HUES6 (cell line): ENCODE measurements around the gene ERVK3-1.
A peak's percentile ranks its signal among the peaks of the same experiment; 100 is the strongest.

Experiments used
- H3K27ac ChIP-seq: 2 replicates; pipeline ENCODE4 v1.7.0; 2013; ENCODE audit warnings: low read depth, mild to moderate bottlenecking, low read length, inconsistent platforms
- H3K27me3 ChIP-seq: 2 replicates; pipeline ENCODE4 v1.6.1; 2013; ENCODE audit warnings: low read length; ENCODE audit not compliant: control insufficient read depth, insufficient read depth
- H3K36me3 ChIP-seq: 2 replicates; pipeline ENCODE4 v1.6.1; 2013; ENCODE audit warnings: low read length; ENCODE audit not compliant: control insufficient read depth, insufficient read depth
- H3K4me1 ChIP-seq: 2 replicates; pipeline ENCODE4 v1.6.1; 2013; ENCODE audit warnings: low read length; ENCODE audit not compliant: control insufficient read depth, insufficient read depth
- H3K4me3 ChIP-seq: 2 replicates; pipeline ENCODE4 v1.5.1; 2013; ENCODE audit warnings: low read depth, low read length
- H3K9ac ChIP-seq: one replicate; pipeline ENCODE4 v1.6.1; 2013; ENCODE audit warnings: mild to moderate bottlenecking, low read length
- H3K9me3 ChIP-seq: 2 replicates; pipeline ENCODE4 v1.6.1; 2013; ENCODE audit warnings: low read depth, low read length; ENCODE audit not compliant: control insufficient read depth, insufficient read depth

Gene ERVK3-1

DNA sequence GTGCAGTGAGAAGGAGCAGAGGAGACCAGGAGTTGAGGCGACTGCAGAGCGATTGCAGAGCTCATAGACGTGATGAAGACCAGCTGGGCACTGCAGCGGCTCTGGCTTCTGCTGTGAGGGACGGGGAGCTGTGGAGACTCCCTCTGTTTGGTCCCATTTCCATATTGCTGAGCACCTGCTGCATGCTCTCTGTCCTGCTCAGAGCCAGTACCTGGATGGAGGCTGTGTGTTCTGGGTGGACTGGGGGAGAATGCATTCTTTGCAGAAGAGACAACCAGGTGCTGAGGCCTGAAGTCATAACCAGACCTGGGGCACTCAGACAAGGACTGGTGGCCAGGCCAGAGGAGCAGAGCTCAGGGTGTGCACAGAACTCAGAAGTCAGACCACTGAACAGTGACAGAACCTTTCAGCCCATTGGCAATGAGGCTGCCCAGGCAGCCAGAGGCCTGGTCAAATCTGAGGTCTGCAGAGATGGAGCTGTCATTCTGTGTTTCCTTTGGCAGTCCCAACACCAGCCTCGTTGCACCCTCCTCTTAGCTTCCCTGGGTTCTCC lies 49.4 kb downstream of the ERVK3-1 start:
- no peaks in the 10 kb centered on the region; the same call in 1 of the 2 replicates for H3K36me3 ChIP-seq
- no peaks in the 10 kb centered on the region for H3K9me3 ChIP-seq
- no peaks in the 10 kb centered on the region; the same call in 1 of the 2 replicates for H3K27me3 ChIP-seq
- peaks cover 8% of the 10 kb centered on the region for H3K4me1 ChIP-seq
- H3K9ac ChIP-seq, result no peak overlapping the region
- H3K4me3 ChIP-seq, result no peak overlapping the region
- H3K27ac ChIP-seq, result no peak overlapping the region

DNA sequence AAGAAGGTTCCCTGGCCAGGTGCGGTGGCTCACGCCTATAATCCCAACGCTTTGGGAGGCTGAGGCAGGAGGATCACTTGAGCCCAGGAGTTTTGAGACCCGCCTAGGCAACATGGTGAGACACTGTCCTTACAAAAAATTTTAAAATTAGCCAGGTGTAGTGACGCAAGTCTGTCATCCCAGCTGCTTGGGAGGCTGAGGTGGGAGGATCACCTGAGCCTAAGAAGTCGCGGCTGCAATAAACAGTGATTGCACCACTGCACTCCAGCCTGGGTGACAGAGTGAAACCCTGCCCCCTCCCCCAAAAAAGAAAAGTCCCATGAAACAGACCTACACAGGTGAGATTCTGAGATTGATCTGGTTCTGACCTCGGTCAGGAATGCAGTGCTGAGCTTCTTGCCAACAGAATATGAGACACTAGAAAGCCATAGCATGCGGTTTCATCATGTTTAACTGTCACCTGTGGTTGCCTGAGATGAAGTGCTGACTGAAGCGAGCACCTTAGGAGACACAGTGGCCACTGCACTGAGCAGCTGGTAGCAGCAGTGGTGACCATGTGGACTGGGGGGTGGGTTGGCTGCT lies 50.1 kb downstream of the ERVK3-1 start:
- no peak overlapping the region for H3K4me3 ChIP-seq
- H3K9me3 ChIP-seq, result no peaks in the 10 kb centered on the region

DNA sequence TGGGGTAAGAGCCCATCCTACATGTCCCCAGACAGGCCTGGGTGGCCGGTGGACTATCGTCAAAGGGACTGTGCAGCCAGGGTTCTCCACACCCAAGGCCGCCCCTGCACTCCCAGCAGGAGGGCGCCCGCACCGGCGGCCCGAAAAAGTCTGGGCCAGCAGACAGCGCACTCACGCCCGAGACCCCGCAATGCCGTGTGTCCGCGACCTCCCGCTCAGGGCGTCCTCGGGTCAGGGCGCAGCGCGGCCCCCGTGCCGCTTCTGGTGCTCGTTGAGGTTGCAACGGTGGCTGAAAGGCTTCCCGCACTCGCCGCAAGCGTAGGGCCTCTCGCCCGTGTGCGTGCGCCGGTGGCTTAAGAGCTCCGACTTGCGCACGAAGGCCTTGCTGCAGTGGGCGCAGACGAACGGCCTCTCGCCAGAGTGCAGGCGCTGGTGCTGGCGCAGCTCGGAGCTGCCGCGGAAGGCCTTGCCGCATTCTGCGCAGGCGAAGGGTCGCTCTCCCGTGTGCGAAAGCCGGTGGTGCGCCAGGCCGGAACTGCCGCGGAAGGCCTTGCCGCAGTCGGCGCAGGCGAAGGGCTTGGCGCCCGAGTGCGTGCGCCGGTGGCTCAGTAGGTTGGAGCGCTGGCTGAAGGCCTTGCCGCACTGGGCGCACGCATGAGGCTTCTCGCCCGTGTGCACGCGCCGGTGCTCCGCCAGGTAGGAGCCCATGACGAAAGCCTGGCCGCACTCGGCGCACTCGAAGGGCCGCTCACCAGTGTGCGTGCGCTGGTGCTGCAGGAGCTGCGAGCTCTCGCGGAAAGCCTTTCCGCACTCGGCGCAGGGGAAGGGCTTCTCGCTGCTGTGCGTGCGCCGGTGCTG lies 51.0 kb downstream of the ERVK3-1 start:
- Histone ChIP-seq H3K36me3 (no peaks in the 10 kb centered on the region; the same call in 1 of the 2 replicates), H3K4me3 (peak overlapping the region; percentile 10; the same call in 1 of the 2 replicates), H3K9me3 (no peaks in the 10 kb centered on the region), H3K9ac (no peak overlapping the region), H3K4me1 (peaks cover 8% of the 10 kb centered on the region), H3K27me3 (no peaks in the 10 kb centered on the region; the same call in 1 of the 2 replicates), H3K27ac (no peak overlapping the region)

More for the DNA sequence above, 50.1 kb downstream of the ERVK3-1 start:
- no peak overlapping the region for H3K27ac ChIP-seq
- no peaks in the 10 kb centered on the region; the same call in 1 of the 2 replicates for H3K27me3 ChIP-seq
- no peak overlapping the region for H3K9ac ChIP-seq
- peaks cover 8% of the 10 kb centered on the region for H3K4me1 ChIP-seq
- H3K36me3 ChIP-seq, result no peaks in the 10 kb centered on the region; the same call in 1 of the 2 replicates

DNA sequence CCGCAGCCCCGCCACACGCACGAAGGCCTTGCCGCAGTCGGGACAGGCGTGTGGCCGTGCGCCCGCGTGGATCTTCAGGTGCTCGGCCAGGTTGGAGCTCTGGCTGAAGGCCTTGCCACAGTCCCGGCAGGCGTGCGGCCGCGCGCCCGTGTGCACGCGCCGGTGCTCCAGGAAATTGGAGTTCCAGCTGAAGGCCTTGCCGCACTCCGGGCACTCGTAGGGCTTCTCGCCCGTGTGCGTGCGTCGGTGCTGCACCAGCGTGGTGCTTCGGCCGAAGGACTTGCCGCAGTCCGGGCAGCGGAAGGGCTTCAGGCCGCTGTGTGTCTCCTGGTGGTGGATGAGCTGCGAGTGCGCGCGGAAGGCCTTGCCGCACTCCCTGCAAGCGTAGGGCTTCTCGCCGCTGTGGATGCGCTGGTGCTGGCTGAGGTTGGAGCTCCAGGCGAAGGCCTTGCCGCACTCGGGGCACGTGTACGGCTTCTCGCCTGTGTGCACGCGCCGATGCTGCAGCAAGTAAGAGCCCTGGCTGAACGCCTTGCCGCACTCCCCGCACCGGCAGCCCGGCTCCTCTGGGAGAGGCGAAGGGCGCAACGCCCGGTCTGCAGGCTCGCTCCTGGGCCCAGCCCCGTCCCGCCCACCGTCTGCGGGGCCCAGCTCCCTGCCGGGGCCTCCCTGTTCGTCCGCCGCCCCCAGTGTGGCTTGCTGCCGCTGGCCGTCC lies 51.7 kb downstream of the ERVK3-1 start:
- Histone ChIP-seq H3K4me1 (peaks cover 8% of the 10 kb centered on the region), H3K27ac (no peak overlapping the region), H3K9me3 (no peaks in the 10 kb centered on the region), H3K27me3 (no peaks in the 10 kb centered on the region; the same call in 1 of the 2 replicates), H3K4me3 (peak overlapping the region; percentile 10; the same call in 1 of the 2 replicates), H3K9ac (no peak overlapping the region), H3K36me3 (no peaks in the 10 kb centered on the region)

DNA sequence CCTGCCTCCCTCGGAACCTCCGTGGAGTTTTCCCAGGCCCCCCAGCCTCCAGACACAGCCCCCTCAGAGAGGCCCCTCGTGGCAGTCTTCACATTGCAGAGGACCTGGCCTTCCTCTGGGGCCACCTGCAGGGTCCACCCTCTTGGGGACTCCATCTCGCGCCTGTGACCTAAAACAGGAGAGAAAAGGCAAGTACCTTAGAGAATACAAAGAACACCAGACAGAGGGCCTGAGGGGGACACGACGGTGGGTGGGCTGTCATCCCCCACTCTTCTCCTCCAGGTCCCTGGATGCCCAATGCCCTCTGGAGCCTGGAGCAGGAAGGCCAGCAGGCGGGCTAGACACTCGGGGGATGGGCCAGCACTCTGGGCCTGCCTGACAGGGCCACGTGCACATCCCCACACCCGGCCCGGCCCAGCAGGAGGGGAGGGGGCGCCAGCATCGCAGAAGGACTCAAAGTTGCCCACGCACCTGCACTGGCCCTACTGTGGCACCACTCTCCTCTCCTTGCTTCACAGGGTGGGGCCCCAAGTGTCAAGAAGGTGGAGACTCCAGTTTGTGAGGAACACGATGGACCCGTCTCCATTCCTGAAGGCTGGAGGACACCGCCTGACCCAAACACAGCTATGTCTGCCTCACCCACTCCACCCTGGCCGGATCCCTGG lies 52.4 kb downstream of the ERVK3-1 start:
- Histone ChIP-seq H3K4me1 (peaks cover 8% of the 10 kb centered on the region), H3K27ac (no peak overlapping the region), H3K4me3 (no peak overlapping the region), H3K9ac (no peak overlapping the region), H3K36me3 (no peaks in the 10 kb centered on the region), H3K27me3 (no peaks in the 10 kb centered on the region; the same call in 1 of the 2 replicates), H3K9me3 (no peaks in the 10 kb centered on the region)

DNA sequence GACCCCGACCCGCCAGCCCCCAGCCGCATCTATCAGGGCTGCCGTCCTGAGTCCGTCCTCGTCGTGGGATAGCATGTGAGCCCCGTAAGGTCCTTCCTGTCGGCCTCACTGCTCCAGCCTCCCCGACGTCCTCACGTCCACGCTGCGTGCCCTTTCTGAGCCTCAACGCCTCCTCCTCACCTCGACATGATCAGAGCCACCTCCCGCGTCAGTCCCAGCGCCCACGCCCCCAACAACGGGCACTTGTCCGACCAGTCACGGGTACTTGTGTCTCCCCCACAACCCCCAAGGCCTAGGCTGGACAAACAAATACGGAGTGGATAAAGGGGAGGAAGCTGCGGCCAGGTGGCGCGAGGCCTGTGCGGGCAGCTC lies 56.7 kb downstream of the ERVK3-1 start:
- no peaks in the 10 kb centered on the region for H3K27me3 ChIP-seq
- no peaks in the 10 kb centered on the region for H3K36me3 ChIP-seq
- peak overlapping the region; percentile 92 for H3K4me3 ChIP-seq
- peak overlapping the region; percentile 91 for H3K27ac ChIP-seq
- peaks cover 8% of the 10 kb centered on the region for H3K4me1 ChIP-seq
- H3K9ac ChIP-seq, result peak overlapping the region; percentile 94
- H3K9me3 ChIP-seq, result no peaks in the 10 kb centered on the region

DNA sequence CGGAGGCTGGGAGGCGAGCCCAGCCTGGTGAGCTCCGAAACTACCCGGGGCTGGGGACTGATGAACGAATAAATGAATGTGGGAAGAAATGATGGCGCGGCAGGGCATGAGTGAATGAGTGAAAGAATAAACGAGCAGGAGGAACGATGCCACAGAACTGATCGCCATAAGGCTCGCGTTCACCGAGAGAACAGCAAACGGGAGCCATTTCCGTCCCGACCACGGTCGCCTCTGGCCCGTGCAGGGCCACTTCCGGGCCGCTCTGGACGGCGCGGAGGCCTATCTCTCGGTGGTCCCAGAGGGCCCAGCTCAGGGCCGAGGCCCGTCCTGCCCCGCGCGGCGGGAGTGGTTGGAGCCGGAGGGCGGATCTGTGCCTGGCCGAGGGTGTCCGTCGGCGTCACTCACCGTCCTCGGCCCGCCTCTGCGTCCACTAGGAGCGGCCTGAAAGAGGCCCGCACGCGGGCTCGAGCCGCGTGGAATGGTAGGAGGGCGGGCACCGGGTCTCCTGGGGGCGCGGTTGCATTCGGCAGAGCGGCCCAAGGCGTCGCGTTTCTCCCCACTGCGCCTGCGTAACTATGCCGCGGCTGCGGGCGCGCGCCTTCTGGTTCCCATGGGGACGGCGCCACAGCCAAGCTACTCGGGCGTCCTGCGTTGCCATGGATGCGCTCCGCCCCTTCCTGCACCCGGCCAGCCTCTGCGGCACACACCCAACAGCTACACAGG lies 57.3 kb downstream of the ERVK3-1 start, which contains the start of gene ZNF497:
ZNF497 (minus strand) TSS at position 480 of the 723 bp plus-strand sequence. CDS start 5,116 bp downstream, outside the sequence.
- Histone ChIP-seq H3K27me3 (no peaks in the 10 kb centered on the region), H3K9me3 (no peaks in the 10 kb centered on the region), H3K27ac (peak within 1 kb of the TSS; percentile 91), H3K4me1 (peaks cover 6% of the 10 kb centered on the region), H3K36me3 (no peaks in the 10 kb centered on the region), H3K4me3 (peak within 1 kb of the TSS; percentile 92), H3K9ac (peak within 1 kb of the TSS; percentile 94)

DNA sequence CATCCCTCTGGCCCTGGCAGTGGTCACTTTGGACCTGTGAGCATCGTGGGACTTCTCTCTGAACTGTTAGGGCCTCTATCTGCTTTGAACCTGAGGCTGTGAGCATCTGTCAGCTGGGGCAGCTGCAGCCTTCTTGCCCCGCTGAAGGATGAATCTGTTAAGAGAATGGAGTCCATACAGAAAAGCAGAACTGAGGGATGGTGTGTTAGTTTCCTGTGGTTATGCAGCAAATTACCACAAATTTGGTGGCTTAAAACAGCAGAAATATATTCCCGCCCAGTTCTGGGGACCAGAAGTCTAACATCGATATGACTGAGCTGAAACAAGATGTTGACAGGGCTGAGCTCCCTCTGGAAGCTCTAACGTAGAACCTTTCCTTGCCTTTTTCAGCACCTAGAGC lies 59.0 kb downstream of the ERVK3-1 start:
- Histone ChIP-seq H3K4me1 (no peaks in the 10 kb centered on the region; the same call in 1 of the 2 replicates), H3K27ac (no peak overlapping the region), H3K27me3 (no peaks in the 10 kb centered on the region), H3K9ac (no peak overlapping the region), H3K4me3 (no peak overlapping the region), H3K36me3 (no peaks in the 10 kb centered on the region), H3K9me3 (no peaks in the 10 kb centered on the region)
